Kidney (tissue), 14 donors: ENCODE results near the gene ZNF555. TPM values are rescaled to one million over a fixed set of nuclear protein-coding genes. Genes with fewer than 3 reads are reported as not detected.
"Not testable (repeated sequence)": the region's sequence is repeated elsewhere in the genome, so short reads cannot be mapped to it uniquely, and the experiment has no call there.

ENCODE experiments used
- DNase-seq, 5 donors: peaks; one replicate each; pipeline ENCODE4 v3.0.0-alpha.2; 2013 to 2020
- FAIRE-seq: peaks from 2 replicates; lab custom pipeline; 2012; peaks lifted over from hg19 to GRCh38; lab: Jason Lieb, UNC
- H3K27ac ChIP-seq, 2 donors: one replicate each; pipeline ENCODE4 v1.7.0; 2013; ENCODE audit warnings: low read depth in 2 of 2, low read length in 2 of 2, inconsistent platforms in 1 of 2
- H3K27me3 ChIP-seq: one replicate; pipeline ENCODE4 v1.7.1; 2013; ENCODE audit warnings: low read length, inconsistent platforms; ENCODE audit not compliant: control insufficient read depth, insufficient read depth
- H3K36me3 ChIP-seq, 3 donors: one replicate each; pipeline versions ENCODE4 v1.7.0 to v1.7.1; 2013; ENCODE audit warnings: low read length in 3 of 3, control low read depth in 1 of 3, inconsistent platforms in 1 of 3; ENCODE audit not compliant: insufficient read depth in 3 of 3, control insufficient read depth in 2 of 3
- H3K4me1 ChIP-seq, 3 donors: one replicate each; pipeline versions ENCODE4 v1.7.0 to v1.7.1; 2013; ENCODE audit warnings: low read length in 3 of 3, inconsistent platforms in 1 of 3, low read depth in 1 of 3; ENCODE audit not compliant: control insufficient read depth in 2 of 3, insufficient read depth in 2 of 3
- H3K4me3 ChIP-seq, 3 donors: one replicate each; pipeline versions ENCODE4 v1.7.0 to v1.8.1; 2013; ENCODE audit warnings: low read length in 3 of 3, control low read depth in 1 of 3, inconsistent platforms in 1 of 3
- H3K9ac ChIP-seq, 3 donors: one replicate each; pipeline versions ENCODE4 v1.7.0 to v1.7.1; 2013; ENCODE audit warnings: low read length in 3 of 3, control low read depth in 1 of 3, inconsistent platforms in 1 of 3
- H3K9me3 ChIP-seq, 3 donors: one replicate each; pipeline versions ENCODE4 v1.7.0 to v1.7.1; 2013; ENCODE audit warnings: low read length in 3 of 3, control low read depth in 1 of 3, inconsistent platforms in 1 of 3; ENCODE audit not compliant: control insufficient read depth in 2 of 3, insufficient read depth in 1 of 3
- CTCF ChIP-seq: IDR thresholded peaks from 3 replicates; pipeline ENCODE4 v1.5.1; 2012; ENCODE audit warnings: mild to moderate bottlenecking, moderate library complexity, borderline replicate concordance; ENCODE audit not compliant: insufficient read depth; ENCODE audit errors: extremely low read depth
- intact Hi-C: fragments of 100-400 bp; cut with DNase I; formaldehyde crosslinking; loops from one replicate; pipeline ENCODE4 v1.11.1; 2022
- polyA plus RNA-seq: library from polyadenylated mRNA; stranded (reverse); fragments of 350-450 nt; fragmentation: Illumina TruSeq; extraction: RNeasy Lipid Tissue Mini Kit (QIAGEN cat#74804); gene quantifications from one replicate; pipeline ENCODE4 v1.2.3, GENCODE V29; 2014; ENCODE audit warnings: low read depth, low replicate concordance; ENCODE audit not compliant: insufficient read depth
- total RNA-seq: library from RNA; stranded (reverse); fragmentation: NEBNext Ultra II Directional; extraction: Animal tissue kit (Norgen Biotek cat#: 25700); gene quantifications from one replicate; pipeline ENCODE4 v1.2.1, GENCODE V29; 2021
- donor health status: control.
- donor health status: control.
- donor health status: control.
- donor health status: control.
- donor health status: control.
- donor health status: DM: yes; HTN: yes; CAD: no.
- donor health status: Normal renal cell carcinoma (clear cell type).

ZNF555 gene
- total and polyA plus RNA-seq, 2 donors from 2014 or later = 3.9 to 9.8 TPM

GRCh38 chr19:2815191-2815614 is 26.1 kb upstream of the ZNF555 start:
- intact Hi-C loops = no loop called here
- no peak overlapping the region for H3K4me3 ChIP-seq
- no peak overlapping the region for H3K27ac ChIP-seq
- TF ChIP-seq CTCF = no peak
- peaks cover 0 to 2% (median 0%) of the 10 kb centered on the region in 3 donors for H3K36me3 ChIP-seq
- no peaks in the 10 kb centered on the region for H3K27me3 ChIP-seq
- no peak for FAIRE-seq
- DNase-seq = peak in 1 of 5 donors; percentile 67
- no peaks in the 10 kb centered on the region for H3K9me3 ChIP-seq
- peaks cover 0 to under 1% (median 0%) of the 10 kb centered on the region in 3 donors for H3K4me1 ChIP-seq
- no peak overlapping the region for H3K9ac ChIP-seq

GRCh38 chr19:2815923-2816322 is 25.4 kb upstream of the ZNF555 start:
- H3K9ac ChIP-seq = no peak overlapping the region
- H3K4me3 ChIP-seq = no peak overlapping the region
- no peaks in the 10 kb centered on the region for H3K27me3 ChIP-seq
- peaks cover 0 to 3% (median 0%) of the 10 kb centered on the region in 3 donors for H3K4me1 ChIP-seq
- no peak overlapping the region for H3K27ac ChIP-seq
- DNase-seq = peak in 1 of 5 donors; percentile 59
- H3K36me3 ChIP-seq = peaks cover 0 to 1% (median 0%) of the 10 kb centered on the region in 3 donors
- intact Hi-C loops = no loop called here
- no peaks in the 10 kb centered on the region for H3K9me3 ChIP-seq
- FAIRE-seq = no peak
- no peak for TF ChIP-seq CTCF

GRCh38 chr19:2816641-2817040 is 24.6 kb upstream of the ZNF555 start:
- FAIRE-seq (no peak), DNase-seq (no peak)
- Histone ChIP-seq H3K27ac (no peak overlapping the region), H3K27me3 (no peaks in the 10 kb centered on the region), H3K9ac (no peak overlapping the region), H3K4me1 (peaks cover 0 to 3% (median 0%) of the 10 kb centered on the region in 3 donors), H3K36me3 (no peaks in the 10 kb centered on the region), H3K4me3 (no peak overlapping the region), H3K9me3 (no peaks in the 10 kb centered on the region)
- intact Hi-C loops = no loop called here
- TF ChIP-seq CTCF = no peak

GRCh38 chr19:2817237-2817829 is 23.9 kb upstream of the ZNF555 start:
- H3K36me3 ChIP-seq, H3K9ac ChIP-seq: not testable (repeated sequence)

More at GRCh38 chr19:2817237-2817829, 23.9 kb upstream of the ZNF555 start:
- H3K4me3 ChIP-seq, H3K4me1 ChIP-seq, H3K27me3 ChIP-seq, H3K9me3 ChIP-seq, H3K27ac ChIP-seq, intact Hi-C loops, FAIRE-seq: not testable (repeated sequence)
- DNase-seq = peak in 2 of 5 donors; percentile 6 to 41
